ENCODE results near the gene CSK.

DNA sequence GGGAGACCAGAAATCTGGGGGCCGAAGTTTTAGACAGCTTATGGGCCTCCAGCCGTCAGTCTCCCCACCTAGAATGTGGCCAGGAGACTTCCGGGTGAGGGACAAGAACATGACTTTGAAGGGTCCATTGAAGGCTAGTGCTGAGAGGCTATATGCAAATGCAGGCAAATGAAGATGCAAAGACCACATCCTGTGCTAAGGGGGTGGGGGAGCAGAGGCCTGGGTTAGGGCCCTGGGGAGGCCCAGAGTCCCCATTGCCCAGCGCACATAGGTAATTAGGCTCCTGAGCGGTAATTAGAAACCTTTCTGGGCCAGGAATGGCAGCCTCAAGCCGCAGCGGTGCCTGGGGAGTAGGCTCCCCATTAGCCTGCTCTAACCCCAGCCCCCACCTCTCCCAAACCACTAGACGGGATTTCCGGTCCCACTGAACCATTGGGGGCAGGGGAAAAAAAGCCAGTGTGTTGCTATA, 6.8 kb downstream of the CSK start:
- TF ChIP-seq CTCF (IDR thresholded peaks at IDR 0.05), result no peak
- TF ChIP-seq EP300 (IDR thresholded peaks at IDR 0.05; ENCODE audit: low read depth), result no peak
- no peak for TF ChIP-seq POLR2A (IDR thresholded peaks at IDR 0.05)
- peak in 1 of 3 donors; percentile 8 for TF ChIP-seq POLR2AphosphoS5 (IDR thresholded peaks at IDR 0.05)

All from transverse colon (tissue), 4 donors.